SU-DHL-6 (cell line): ENCODE results near the gene HLA-DRA.
"Not testable (repeated sequence)": the region's sequence is repeated elsewhere in the genome, so short reads cannot be mapped to it uniquely, and the experiment has no call there.

Experiments
- H2AFZ ChIP-seq: fragments of 200-600 bp; sonication (generic); 2 replicates; pipeline ENCODE4 v1.6.1; 2014; ENCODE audit warnings: low read depth, mild to moderate bottlenecking, moderate library complexity, mixed read lengths, antibody characterized with exemption, low read length; ENCODE audit not compliant: severe bottlenecking
- H3F3A ChIP-seq: fragments of 200-600 bp; shearing (Covaris generic); 2 replicates; pipeline ENCODE4 v1.6.0; 2016; ENCODE audit warnings: antibody characterized with exemption, mild to moderate bottlenecking; ENCODE audit not compliant: insufficient read depth
- H3K27ac ChIP-seq: fragments of 200-600 bp; sonication (generic); 2 replicates; pipeline ENCODE4 v1.5.1; 2016; ENCODE audit warnings: low read depth, mild to moderate bottlenecking, low read length, moderate library complexity, mixed read lengths
- H3K27me3 ChIP-seq: fragments of 200-600 bp; sonication (generic), shearing (Covaris generic); 2 replicates; pipeline ENCODE4 v1.6.0; 2014; ENCODE audit warnings: mild to moderate bottlenecking, low read length
- H3K36me3 ChIP-seq: fragments of 200-600 bp; sonication (generic); 2 replicates; pipeline ENCODE4 v1.6.1; 2014; ENCODE audit warnings: mild to moderate bottlenecking, low read length, mixed read lengths
- H3K4me2 ChIP-seq: fragments of 300-600, 200-600 bp; shearing (Covaris generic), sonication (generic); 2 replicates; pipeline ENCODE4 v1.6.0; 2014; ENCODE audit warnings: low read length, low read depth, mild to moderate bottlenecking; ENCODE audit not compliant: poor library complexity, severe bottlenecking
- H3K4me3 ChIP-seq: fragments of 200-600 bp; sonication (generic); 2 replicates; pipeline ENCODE4 v1.5.1; 2014; ENCODE audit warnings: antibody characterized with exemption, low read length, mild to moderate bottlenecking, mixed read lengths; ENCODE audit not compliant: insufficient read depth, poor library complexity, severe bottlenecking
- H3K79me2 ChIP-seq: fragments of 200-600 bp; sonication (generic); 2 replicates; pipeline ENCODE4 v1.6.1; 2014; ENCODE audit warnings: mild to moderate bottlenecking, low read length, moderate library complexity; ENCODE audit not compliant: insufficient read depth
- H3K9ac ChIP-seq: fragments of 200-600 bp; sonication (generic); 2 replicates; pipeline ENCODE4 v1.7.0; 2014; ENCODE audit warnings: mild to moderate bottlenecking, low read length
- H3K9me2 ChIP-seq: fragments of 200-600 bp; sonication (generic); replicated peaks from 2 replicates; pipeline ENCODE4 v1.6.1; 2014; ENCODE audit warnings: low read length; ENCODE audit not compliant: insufficient read depth
- H3K9me3 ChIP-seq: fragments of 200-600 bp; sonication (generic); 2 replicates; pipeline ENCODE4 v1.6.1; 2014; ENCODE audit warnings: low read length, mixed read lengths; ENCODE audit not compliant: insufficient read depth
- H4K20me1 ChIP-seq: fragments of 200-600 bp; sonication (generic); 2 replicates; pipeline ENCODE4 v1.6.1; 2014; ENCODE audit warnings: low read depth, mild to moderate bottlenecking, antibody characterized with exemption, low read length, moderate library complexity, mixed read lengths
- CTCF ChIP-seq: fragments of 200-600 bp; sonication (generic); IDR thresholded peaks from one replicate; pipeline ENCODE4 v1.5.1; 2017; ENCODE audit warnings: antibody characterized with exemption, mild to moderate bottlenecking, low read length, moderate library complexity; ENCODE audit not compliant: insufficient read depth, poor library complexity, severe bottlenecking
- EZH2phosphoT487 ChIP-seq: fragments of 200-600 bp; sonication (generic), shearing (Covaris generic); conservative IDR thresholded peaks from 2 replicates; pipeline ENCODE4 v1.6.1; 2018; ENCODE audit warnings: mild to moderate bottlenecking, antibody characterized with exemption, low read length, moderate library complexity, mixed read lengths

The HLA-DRA gene

GRCh38 chr6:32461493-32461892, 21.8 kb downstream of the HLA-DRA start:
- Histone ChIP-seq H3K27ac (no peak overlapping the region), H3K9me2 (no peaks in the 10 kb centered on the region), H3K4me2 (no peak overlapping the region), H3K79me2 (no peaks in the 10 kb centered on the region), H4K20me1 (no peaks in the 10 kb centered on the region), H3K4me3 (no peak overlapping the region), H3K9ac (no peak overlapping the region), H3K9me3 (no peaks in the 10 kb centered on the region; the same call in 1 of the 2 replicates), H3F3A (no peaks in the 10 kb centered on the region), H2AFZ (no peak overlapping the region), H3K36me3 (no peaks in the 10 kb centered on the region), H3K27me3 (no peaks in the 10 kb centered on the region)
- TF ChIP-seq EZH2phosphoT487, result no peak
- no peak for TF ChIP-seq CTCF

- Histone ChIP-seq H4K20me1 (no peaks in the 10 kb centered on the region), H2AFZ (no peak overlapping the region), H3K36me3 (no peaks in the 10 kb centered on the region), H3F3A (no peaks in the 10 kb centered on the region), H3K9me2 (no peaks in the 10 kb centered on the region), H3K4me2 (no peak overlapping the region), H3K9ac (no peak overlapping the region), H3K27me3 (no peaks in the 10 kb centered on the region), H3K79me2 (no peaks in the 10 kb centered on the region), H3K4me3 (no peak overlapping the region), H3K9me3 (no peaks in the 10 kb centered on the region; the same call in 1 of the 2 replicates), H3K27ac (no peak overlapping the region)
- TF ChIP-seq EZH2phosphoT487 (no peak), CTCF (no peak)
Measured at GRCh38 chr6:32462609-32463008, 22.9 kb downstream of the HLA-DRA start.

- H3K27ac ChIP-seq, H3F3A ChIP-seq, H3K9me3 ChIP-seq, H2AFZ ChIP-seq, H3K4me3 ChIP-seq, H3K27me3 ChIP-seq, H3K9ac ChIP-seq, H3K79me2 ChIP-seq, H3K36me3 ChIP-seq, H3K9me2 ChIP-seq, H4K20me1 ChIP-seq, H3K4me2 ChIP-seq: not testable (repeated sequence)
Measured at GRCh38 chr6:32467743-32468503, 28.2 kb downstream of the HLA-DRA start.

- Histone ChIP-seq H3K27ac (no peak overlapping the region), H3F3A (no peaks in the 10 kb centered on the region), H4K20me1 (no peaks in the 10 kb centered on the region), H3K9me2 (no peaks in the 10 kb centered on the region), H3K79me2 (no peaks in the 10 kb centered on the region), H3K4me2 (peak overlapping the region; percentile 40), H2AFZ (peak overlapping the region; percentile 61), H3K36me3 (no peaks in the 10 kb centered on the region), H3K4me3 (no peak overlapping the region), H3K9me3 (peaks cover 5% of the 10 kb centered on the region; the same call in 1 of the 2 replicates), H3K9ac (no peak overlapping the region), H3K27me3 (0 out of 2 replicates have a peak, but pooled peaks cover 3% of the 10 kb centered on the region)
- no peak for TF ChIP-seq EZH2phosphoT487
- no peak for TF ChIP-seq CTCF
Measured at GRCh38 chr6:32472781-32473375, 33.2 kb downstream of the HLA-DRA start.

GRCh38 chr6:32473376-32474348, 34.0 kb downstream of the HLA-DRA start:
- Histone ChIP-seq H2AFZ (peak overlapping the region; percentile 61), H3K27ac (0 out of 2 replicates have a peak overlapping the region, but pooled peaks have one; percentile 10)
- H3K9ac ChIP-seq, result not testable (repeated sequence)

More at GRCh38 chr6:32473376-32474348, 34.0 kb downstream of the HLA-DRA start:
- H3K4me3 ChIP-seq, H4K20me1 ChIP-seq, H3F3A ChIP-seq, H3K9me2 ChIP-seq, H3K36me3 ChIP-seq, H3K27me3 ChIP-seq, H3K79me2 ChIP-seq: not testable (repeated sequence)
- Histone ChIP-seq H3K9me3 (peaks cover 11% of the 10 kb centered on the region; the same call in 1 of the 2 replicates), H3K4me2 (peak overlapping the region; percentile 40)
